Parathyroid adenoma (tissue), 2 donors: ENCODE data around the gene MAP2K1.

ENCODE experiments used
- H2AFZ ChIP-seq: fragments of 300-600 bp; sonication (generic); one replicate; pipeline ENCODE4 v1.7.0; 2017; ENCODE audit warnings: antibody characterized with exemption, mild to moderate bottlenecking
- H3K27ac ChIP-seq: fragments of 300-600 bp; sonication (generic); one replicate; pipeline ENCODE4 v1.7.0; 2017
- H3K27me3 ChIP-seq: fragments of 300-600 bp; sonication (generic); one replicate; pipeline ENCODE4 v1.7.0; 2017; ENCODE audit warnings: low read length; ENCODE audit not compliant: control insufficient read depth, insufficient read depth
- H3K36me3 ChIP-seq: fragments of 300-600 bp; sonication (generic); one replicate; pipeline ENCODE4 v1.7.0; 2017; ENCODE audit warnings: low read length; ENCODE audit not compliant: control insufficient read depth, insufficient read depth
- H3K4me1 ChIP-seq: fragments of 300-600 bp; sonication (generic); one replicate; pipeline ENCODE4 v1.7.0; 2017; ENCODE audit warnings: control low read depth
- H3K4me2 ChIP-seq: fragments of 300-600 bp; sonication (generic); one replicate; pipeline ENCODE4 v1.7.0; 2017; ENCODE audit warnings: low read length
- H3K4me3 ChIP-seq: fragments of 300-600 bp; sonication (generic); one replicate; pipeline ENCODE4 v1.7.0; 2017; ENCODE audit warnings: low read depth, low read length
- H3K79me2 ChIP-seq: fragments of 300-600 bp; sonication (generic); one replicate; pipeline ENCODE4 v1.7.0; 2017; ENCODE audit warnings: control low read depth
- H3K9ac ChIP-seq: fragments of 300-600 bp; sonication (generic); one replicate; pipeline ENCODE4 v1.7.0; 2017; ENCODE audit warnings: mild to moderate bottlenecking
- H3K9me3 ChIP-seq: fragments of 300-600 bp; sonication (generic); one replicate; pipeline ENCODE4 v1.7.0; 2017; ENCODE audit warnings: low read length; ENCODE audit not compliant: control insufficient read depth
- TF ChIP-seq, protein P1 (sequence below): fragments of 300-600 bp; sonication (generic); IDR thresholded peaks from one replicate; pipeline ENCODE4 v1.7.0; 2017; ENCODE audit warnings: antibody characterized with exemption, mild to moderate bottlenecking
- donor health status: primary hyperparathyroidism.

The MAP2K1 gene

DNA sequence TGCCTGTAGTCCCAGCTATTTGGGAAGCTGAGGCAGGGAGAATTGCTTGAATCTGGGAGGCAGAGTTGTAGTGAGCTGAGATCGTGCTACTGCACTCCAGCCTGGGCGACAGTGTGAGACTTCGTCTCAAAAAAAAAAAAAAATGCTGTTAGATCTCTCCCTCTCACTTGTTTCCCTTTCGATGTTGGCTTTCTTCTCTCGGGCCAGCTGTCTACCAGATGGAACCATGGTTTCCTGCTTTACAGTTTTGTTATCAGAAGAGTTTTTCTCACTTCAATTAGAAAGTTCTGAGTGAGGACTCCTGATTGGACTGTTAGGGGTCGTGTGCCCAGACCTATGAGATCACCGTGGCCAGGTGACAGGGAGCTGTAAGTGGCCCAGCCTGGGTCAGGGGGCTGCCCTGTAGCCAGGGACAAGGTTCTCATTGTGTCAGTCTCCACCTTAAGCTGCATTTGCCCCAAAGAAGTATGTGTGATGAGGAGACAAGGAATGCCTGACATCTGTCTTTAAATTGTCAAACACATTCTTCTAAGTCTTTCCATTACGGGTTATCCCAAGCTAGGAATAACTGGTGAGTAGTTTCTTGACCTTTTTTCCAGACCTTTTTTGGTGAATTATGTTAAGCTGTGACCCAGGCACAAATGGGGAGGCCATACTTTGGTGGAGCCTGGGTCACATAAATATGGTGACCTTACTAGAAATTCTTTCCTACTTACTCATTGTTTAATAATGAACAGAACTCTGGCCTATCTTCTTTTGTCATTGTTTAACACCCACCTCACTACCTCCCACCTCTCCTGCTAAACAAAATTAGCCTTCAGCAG, 85.7 kb downstream of the MAP2K1 start:
- H3K27ac ChIP-seq, result no peak overlapping the region

GRCh38 chr15:66474135-66474534, 87.4 kb downstream of the MAP2K1 start:
- Histone ChIP-seq H3K27me3 (no peaks in the 10 kb centered on the region), H3K4me1 (no peaks in the 10 kb centered on the region), H3K79me2 (no peaks in the 10 kb centered on the region), H3K9ac (no peak overlapping the region), H3K27ac (no peak overlapping the region), H3K4me2 (no peak overlapping the region), H3K4me3 (no peak overlapping the region), H3K36me3 (no peaks in the 10 kb centered on the region), H3K9me3 (no peaks in the 10 kb centered on the region), H2AFZ (no peak overlapping the region)
- TF ChIP-seq, protein P1, sequence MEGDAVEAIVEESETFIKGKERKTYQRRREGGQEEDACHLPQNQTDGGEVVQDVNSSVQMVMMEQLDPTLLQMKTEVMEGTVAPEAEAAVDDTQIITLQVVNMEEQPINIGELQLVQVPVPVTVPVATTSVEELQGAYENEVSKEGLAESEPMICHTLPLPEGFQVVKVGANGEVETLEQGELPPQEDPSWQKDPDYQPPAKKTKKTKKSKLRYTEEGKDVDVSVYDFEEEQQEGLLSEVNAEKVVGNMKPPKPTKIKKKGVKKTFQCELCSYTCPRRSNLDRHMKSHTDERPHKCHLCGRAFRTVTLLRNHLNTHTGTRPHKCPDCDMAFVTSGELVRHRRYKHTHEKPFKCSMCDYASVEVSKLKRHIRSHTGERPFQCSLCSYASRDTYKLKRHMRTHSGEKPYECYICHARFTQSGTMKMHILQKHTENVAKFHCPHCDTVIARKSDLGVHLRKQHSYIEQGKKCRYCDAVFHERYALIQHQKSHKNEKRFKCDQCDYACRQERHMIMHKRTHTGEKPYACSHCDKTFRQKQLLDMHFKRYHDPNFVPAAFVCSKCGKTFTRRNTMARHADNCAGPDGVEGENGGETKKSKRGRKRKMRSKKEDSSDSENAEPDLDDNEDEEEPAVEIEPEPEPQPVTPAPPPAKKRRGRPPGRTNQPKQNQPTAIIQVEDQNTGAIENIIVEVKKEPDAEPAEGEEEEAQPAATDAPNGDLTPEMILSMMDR, result no peak

More for the DNA sequence above, 85.7 kb downstream of the MAP2K1 start:
- no peaks in the 10 kb centered on the region for H3K9me3 ChIP-seq
- H3K9ac ChIP-seq, result no peak overlapping the region
- no peaks in the 10 kb centered on the region for H3K27me3 ChIP-seq
- H3K79me2 ChIP-seq, result no peaks in the 10 kb centered on the region
- no peak overlapping the region for H2AFZ ChIP-seq
- H3K36me3 ChIP-seq, result no peaks in the 10 kb centered on the region
- no peak overlapping the region for H3K4me3 ChIP-seq
- H3K4me2 ChIP-seq, result no peak overlapping the region
- H3K4me1 ChIP-seq, result no peaks in the 10 kb centered on the region
- TF ChIP-seq, protein P1, result no peak

GRCh38 chr15:66474963-66475362, 88.3 kb downstream of the MAP2K1 start:
- Histone ChIP-seq H3K27ac (no peak overlapping the region), H2AFZ (no peak overlapping the region), H3K79me2 (no peaks in the 10 kb centered on the region), H3K4me1 (no peaks in the 10 kb centered on the region), H3K9me3 (no peaks in the 10 kb centered on the region), H3K4me2 (no peak overlapping the region), H3K9ac (no peak overlapping the region), H3K27me3 (no peaks in the 10 kb centered on the region), H3K36me3 (no peaks in the 10 kb centered on the region), H3K4me3 (no peak overlapping the region)
- TF ChIP-seq, protein P1, result no peak

GRCh38 chr15:66476535-66476934, 89.8 kb downstream of the MAP2K1 start:
- Histone ChIP-seq H3K4me2 (no peak overlapping the region), H3K27me3 (no peaks in the 10 kb centered on the region), H3K9ac (no peak overlapping the region), H2AFZ (no peak overlapping the region), H3K4me3 (no peak overlapping the region), H3K79me2 (no peaks in the 10 kb centered on the region), H3K9me3 (no peaks in the 10 kb centered on the region), H3K36me3 (no peaks in the 10 kb centered on the region), H3K27ac (no peak overlapping the region), H3K4me1 (no peaks in the 10 kb centered on the region)
- TF ChIP-seq, protein P1, result no peak

DNA sequence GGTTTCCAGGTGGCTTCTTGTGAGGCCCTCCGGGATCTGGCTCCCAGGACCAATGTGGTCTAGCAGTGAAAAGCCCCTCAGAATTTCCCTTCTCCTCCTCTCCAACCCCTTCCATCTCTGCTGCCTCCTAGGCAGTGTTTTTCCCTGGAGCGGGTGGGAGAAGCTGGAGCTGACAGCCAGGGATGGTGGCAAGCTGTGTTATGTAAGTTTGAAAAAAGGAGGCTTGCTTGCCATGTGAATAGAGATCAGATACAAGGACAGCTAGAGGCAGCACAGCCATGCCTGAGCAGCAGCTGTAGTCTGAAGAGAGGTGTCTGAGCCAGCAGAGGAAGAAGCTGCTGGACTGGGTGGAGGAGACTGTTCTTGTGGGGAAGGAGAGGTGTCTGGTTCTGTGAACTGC, 90.3 kb downstream of the MAP2K1 start:
- no peak overlapping the region for H2AFZ ChIP-seq
- no peaks in the 10 kb centered on the region for H3K36me3 ChIP-seq
- no peak overlapping the region for H3K27ac ChIP-seq
- H3K4me1 ChIP-seq, result no peaks in the 10 kb centered on the region
- no peak overlapping the region for H3K4me2 ChIP-seq
- H3K9ac ChIP-seq, result no peak overlapping the region
- TF ChIP-seq, protein P1, result no peak
- no peaks in the 10 kb centered on the region for H3K79me2 ChIP-seq
- H3K27me3 ChIP-seq, result no peaks in the 10 kb centered on the region
- H3K9me3 ChIP-seq, result no peaks in the 10 kb centered on the region
- no peak overlapping the region for H3K4me3 ChIP-seq
